ENCODE results near the gene SIAH3.
A peak's percentile ranks its signal among the peaks of the same experiment; 100 is the strongest.

SIAH3 gene

GRCh38 chr13:45834411-45834994 lies 17.1 kb downstream of the SIAH3 start:
- ATAC-seq, result no peak; the same call in 2 of the 3 replicates
- no peak for TF ChIP-seq ZFP3 (CRISPR knock-in tag; IDR thresholded peaks at IDR 0.05)
- TF ChIP-seq OSR1 (CRISPR knock-in tag; IDR thresholded peaks at IDR 0.05), result no peak
- TF ChIP-seq ZNF70 (CRISPR knock-in tag; IDR thresholded peaks at IDR 0.05), result no peak
- TF ChIP-seq ZNF565 (CRISPR knock-in tag; conservative IDR thresholded peaks at IDR 0.05; ENCODE audit: low read depth), result no peak
- no peak for TF ChIP-seq PPARA (CRISPR knock-in tag; IDR thresholded peaks at IDR 0.05; ENCODE audit: borderline replicate concordance)
- no peak for TF ChIP-seq ZNF8 (CRISPR knock-in tag; IDR thresholded peaks at IDR 0.05)
- TF ChIP-seq ESRRG (CRISPR knock-in tag; IDR thresholded peaks at IDR 0.05), result no peak
- no peak for TF ChIP-seq SNAI2 (CRISPR knock-in tag; IDR thresholded peaks at IDR 0.05)
- no peak for TF ChIP-seq PATZ1 (CRISPR knock-in tag; IDR thresholded peaks at IDR 0.05; ENCODE audit: borderline replicate concordance)
- no peak for TF ChIP-seq CREB5 (CRISPR knock-in tag; IDR thresholded peaks at IDR 0.05; ENCODE audit: low read depth)
- no peak for TF ChIP-seq ISL1 (CRISPR knock-in tag; IDR thresholded peaks at IDR 0.05)
- no peak for TF ChIP-seq CSDC2 (CRISPR knock-in tag; IDR thresholded peaks at IDR 0.05)
- no peak for TF ChIP-seq ZFP30 (CRISPR knock-in tag; IDR thresholded peaks at IDR 0.05)
- no peak for TF ChIP-seq RARB (CRISPR knock-in tag; IDR thresholded peaks at IDR 0.05)
- TF ChIP-seq ARNTL (CRISPR knock-in tag; IDR thresholded peaks at IDR 0.05; ENCODE audit: borderline replicate concordance, low read depth), result no peak
- no peak for TF ChIP-seq ZC3H10 (CRISPR knock-in tag; IDR thresholded peaks at IDR 0.05)
- TF ChIP-seq BACH2 (CRISPR knock-in tag; IDR thresholded peaks at IDR 0.05; ENCODE audit: borderline replicate concordance), result no peak
- no peak for TF ChIP-seq TCF4 (CRISPR knock-in tag; IDR thresholded peaks at IDR 0.05; ENCODE audit: borderline replicate concordance)

GRCh38 chr13:45833663-45834375 lies 17.7 kb downstream of the SIAH3 start:
- TF ChIP-seq ZNF70 (CRISPR knock-in tag; IDR thresholded peaks at IDR 0.05) (no peak), ZFP3 (CRISPR knock-in tag; IDR thresholded peaks at IDR 0.05) (peak; percentile 95), ISL1 (CRISPR knock-in tag; IDR thresholded peaks at IDR 0.05) (peak; percentile 49; the same call in 1 of the 2 replicates), ZFP30 (CRISPR knock-in tag; IDR thresholded peaks at IDR 0.05) (no peak), ARNTL (CRISPR knock-in tag; IDR thresholded peaks at IDR 0.05; ENCODE audit: borderline replicate concordance, low read depth) (no peak)
- ATAC-seq, result peak; percentile 95

- ATAC-seq, result peak; percentile 59
Measured at GRCh38 chr13:45833242-45833641, 18.3 kb downstream of the SIAH3 start.

GRCh38 chr13:45831851-45832250 lies 19.7 kb downstream of the SIAH3 start:
- ATAC-seq, result no peak
- TF ChIP-seq RARB (CRISPR knock-in tag; IDR thresholded peaks at IDR 0.05) (no peak), CSRNP3 (CRISPR knock-in tag; IDR thresholded peaks at IDR 0.05) (no peak), ZNF8 (CRISPR knock-in tag; IDR thresholded peaks at IDR 0.05) (no peak), PPARA (CRISPR knock-in tag; IDR thresholded peaks at IDR 0.05; ENCODE audit: borderline replicate concordance) (no peak), ISL1 (CRISPR knock-in tag; IDR thresholded peaks at IDR 0.05) (no peak), ESRRG (CRISPR knock-in tag; IDR thresholded peaks at IDR 0.05) (no peak), ZFP30 (CRISPR knock-in tag; IDR thresholded peaks at IDR 0.05) (no peak), ARNTL (CRISPR knock-in tag; IDR thresholded peaks at IDR 0.05; ENCODE audit: borderline replicate concordance, low read depth) (no peak), ZC3H10 (CRISPR knock-in tag; IDR thresholded peaks at IDR 0.05) (no peak), BACH2 (CRISPR knock-in tag; IDR thresholded peaks at IDR 0.05; ENCODE audit: borderline replicate concordance) (no peak), TSHZ2 (CRISPR knock-in tag; IDR thresholded peaks at IDR 0.05) (no peak)

More at GRCh38 chr13:45833242-45833641, 18.3 kb downstream of the SIAH3 start:
- TF ChIP-seq CSDC2 (CRISPR knock-in tag; IDR thresholded peaks at IDR 0.05) (no peak), TOX (CRISPR knock-in tag; IDR thresholded peaks at IDR 0.05; ENCODE audit: borderline replicate concordance) (no peak), PATZ1 (CRISPR knock-in tag; IDR thresholded peaks at IDR 0.05; ENCODE audit: borderline replicate concordance) (no peak), ARNTL (CRISPR knock-in tag; IDR thresholded peaks at IDR 0.05; ENCODE audit: borderline replicate concordance, low read depth) (no peak)
